Common myeloid progenitor, CD34-positive (primary cell): ENCODE measurements around the gene DPM2.

Source experiments
- CTCF ChIA-PET: fragments of 350-600 bp; sonication (Branson Sonifier 250); formaldehyde crosslinking; loops from one replicate; lab custom pipeline; 2021; ENCODE audit warnings: antibody characterized with exemption; lab: Charles Lee
- POLR2A ChIA-PET: fragments of 350-600 bp; sonication (Branson Sonifier 250); formaldehyde crosslinking; loops from one replicate; lab custom pipeline; 2021; ENCODE audit warnings: antibody characterized with exemption; lab: Charles Lee
- DNase-seq, 3 donors: peaks; one replicate each; pipeline versions ENCODE4 v3.0.0 to v3.0.0-alpha.2; 2013
- H3K27ac ChIP-seq, 2 experiments: 1 replicate in 1 of 2; 2 replicates in 1 of 2; pipeline ENCODE4 v1.7.0; 2013; ENCODE audit warnings: inconsistent platforms in 2 of 2, low read length in 2 of 2, mild to moderate bottlenecking in 2 of 2, low read depth in 1 of 2, moderate library complexity in 1 of 2; ENCODE audit not compliant: severe bottlenecking in 2 of 2, insufficient read depth in 1 of 2, poor library complexity in 1 of 2
- H3K27me3 ChIP-seq, 5 experiments: replicated peaks in 2 of 5; 1 replicate in 3 of 5; 2 replicates in 2 of 5; pipeline versions ENCODE4 v1.6.1 to v1.7.0; 2013; ENCODE audit warnings: low read length in 4 of 5, mild to moderate bottlenecking in 2 of 5, moderate library complexity in 2 of 5, inconsistent platforms in 1 of 5; ENCODE audit not compliant: insufficient read depth in 5 of 5, control insufficient read depth in 4 of 5
- H3K36me3 ChIP-seq, 4 experiments: 1 replicate in 2 of 4; 2 replicates in 2 of 4; pipeline versions ENCODE4 v1.6.1 to v1.7.0; 2013; ENCODE audit warnings: low read length in 3 of 4, control low read depth in 1 of 4, mild to moderate bottlenecking in 1 of 4; ENCODE audit not compliant: control insufficient read depth in 4 of 4, insufficient read depth in 4 of 4
- H3K4me1 ChIP-seq, 4 experiments: 1 replicate in 3 of 4; 2 replicates in 1 of 4; pipeline versions ENCODE4 v1.6.1 to v1.7.1; 2013; ENCODE audit warnings: low read length in 3 of 4, mild to moderate bottlenecking in 3 of 4, control low read depth in 1 of 4, inconsistent platforms in 1 of 4, moderate library complexity in 1 of 4; ENCODE audit not compliant: control insufficient read depth in 4 of 4, insufficient read depth in 4 of 4; ENCODE audit errors: control extremely low read depth in 1 of 4
- H3K4me3 ChIP-seq, 7 experiments: 1 replicate in 4 of 7; 2 replicates in 3 of 7; pipeline versions ENCODE4 v1.5.1 to v1.7.0; 2013; ENCODE audit warnings: mild to moderate bottlenecking in 7 of 7, low read length in 6 of 7, moderate library complexity in 6 of 7, inconsistent platforms in 2 of 7, low read depth in 2 of 7, control low read depth in 1 of 7; ENCODE audit not compliant: insufficient read depth in 4 of 7, control insufficient read depth in 1 of 7; ENCODE audit errors: extremely low read depth in 1 of 7
- H3K9me3 ChIP-seq, 5 experiments: 1 replicate in 4 of 5; 2 replicates in 1 of 5; pipeline versions ENCODE4 v1.6.1 to v1.7.1; 2013; ENCODE audit warnings: low read length in 4 of 5, mild to moderate bottlenecking in 2 of 5, inconsistent platforms in 1 of 5, low read depth in 1 of 5, moderate library complexity in 1 of 5; ENCODE audit not compliant: control insufficient read depth in 4 of 5, insufficient read depth in 2 of 5; ENCODE audit errors: control extremely low read depth in 1 of 5
- WGBS: methylation state at CpG from one replicate; pipeline ENCODE4 v1.1.5; 2013; ENCODE audit not compliant: insufficient coverage; 5-methylcytosine and 5-hydroxymethylcytosine counted together

The DPM2 gene

DNA sequence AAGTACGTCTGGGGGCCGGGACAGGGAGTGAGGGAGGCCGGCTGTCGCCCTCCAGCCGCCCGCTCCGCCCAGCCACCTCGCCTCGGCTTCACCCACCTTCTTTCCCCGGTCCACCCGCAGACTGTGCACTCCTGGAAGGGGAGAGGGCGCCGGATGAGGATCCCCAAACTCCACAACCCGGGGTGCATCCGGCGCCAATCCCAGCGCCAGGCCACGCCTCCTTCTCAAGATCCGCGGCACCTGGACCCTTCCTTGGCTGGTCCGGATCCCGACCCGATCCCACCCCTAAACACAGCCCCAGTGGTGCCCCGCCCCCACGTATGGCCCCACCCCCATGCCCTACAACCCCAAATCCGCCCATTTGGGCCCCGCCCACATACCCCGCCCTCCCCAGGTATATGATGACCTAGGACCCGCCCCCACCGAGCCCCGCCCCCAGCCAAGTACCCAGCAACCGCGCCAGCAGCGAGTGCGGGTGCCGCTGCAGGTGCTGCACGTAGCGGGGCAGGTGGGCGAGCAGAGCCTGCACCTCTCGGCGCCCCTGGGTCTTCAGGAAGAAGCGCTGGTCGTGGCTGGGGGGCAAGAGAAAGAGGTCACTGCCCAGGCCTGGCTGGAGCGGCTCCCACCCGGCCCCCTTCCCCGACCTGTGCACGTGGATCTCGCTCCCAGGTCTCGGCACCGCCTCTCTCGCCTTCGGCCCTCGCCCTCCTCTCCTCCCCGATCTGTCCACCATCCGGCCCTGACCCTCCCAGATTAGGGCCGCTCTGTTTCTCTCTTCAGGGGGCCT, 10.3 kb downstream of the DPM2 start:
- DNase-seq = peak in 1 of 3 donors; percentile 37
- peaks cover 0 to 30% (median 28%) of the 10 kb centered on the region in 4 experiments for H3K4me1 ChIP-seq
- no peak overlapping the region for H3K27ac ChIP-seq
- H3K36me3 ChIP-seq = no peaks in the 10 kb centered on the region
- no peaks in the 10 kb centered on the region for H3K9me3 ChIP-seq
- peaks cover 0 to 64% (median 27%) of the 10 kb centered on the region in 5 experiments for H3K27me3 ChIP-seq
- WGBS = 2% methylated on average over 34 of the region's 56 CpGs
- ChIA-PET CTCF (interaction anchor here (0.6 to 0.8 kb wide), 2 partner anchors 16 to 478 kb away, joined by 3 read pairs; no protein-coding TSS in a partner anchor), POLR2A (no interaction called here)
- peak overlapping the region in 4 of 7 experiments; percentile 26 to 59 (median 55) for H3K4me3 ChIP-seq

GRCh38 chr9:127926906-127927200, 10.8 kb downstream of the DPM2 start:
- DNase-seq = no peak
- Histone ChIP-seq H3K4me3 (peak overlapping the region in 4 of 7 experiments; percentile 26 to 59 (median 55)), H3K27me3 (peaks cover 0 to 64% (median 27%) of the 10 kb centered on the region in 5 experiments), H3K36me3 (no peaks in the 10 kb centered on the region), H3K4me1 (peaks cover 0 to 34% (median 31%) of the 10 kb centered on the region in 4 experiments), H3K27ac (no peak overlapping the region), H3K9me3 (no peaks in the 10 kb centered on the region)
- WGBS = 7% methylated on average over 19 of the region's 19 CpGs
- POLR2A ChIA-PET = no interaction called here
- CTCF ChIA-PET = interaction anchor here (0.6 kb wide), 1 partner anchor 477 kb away, joined by 3 read pairs; no protein-coding TSS in a partner anchor

DNA sequence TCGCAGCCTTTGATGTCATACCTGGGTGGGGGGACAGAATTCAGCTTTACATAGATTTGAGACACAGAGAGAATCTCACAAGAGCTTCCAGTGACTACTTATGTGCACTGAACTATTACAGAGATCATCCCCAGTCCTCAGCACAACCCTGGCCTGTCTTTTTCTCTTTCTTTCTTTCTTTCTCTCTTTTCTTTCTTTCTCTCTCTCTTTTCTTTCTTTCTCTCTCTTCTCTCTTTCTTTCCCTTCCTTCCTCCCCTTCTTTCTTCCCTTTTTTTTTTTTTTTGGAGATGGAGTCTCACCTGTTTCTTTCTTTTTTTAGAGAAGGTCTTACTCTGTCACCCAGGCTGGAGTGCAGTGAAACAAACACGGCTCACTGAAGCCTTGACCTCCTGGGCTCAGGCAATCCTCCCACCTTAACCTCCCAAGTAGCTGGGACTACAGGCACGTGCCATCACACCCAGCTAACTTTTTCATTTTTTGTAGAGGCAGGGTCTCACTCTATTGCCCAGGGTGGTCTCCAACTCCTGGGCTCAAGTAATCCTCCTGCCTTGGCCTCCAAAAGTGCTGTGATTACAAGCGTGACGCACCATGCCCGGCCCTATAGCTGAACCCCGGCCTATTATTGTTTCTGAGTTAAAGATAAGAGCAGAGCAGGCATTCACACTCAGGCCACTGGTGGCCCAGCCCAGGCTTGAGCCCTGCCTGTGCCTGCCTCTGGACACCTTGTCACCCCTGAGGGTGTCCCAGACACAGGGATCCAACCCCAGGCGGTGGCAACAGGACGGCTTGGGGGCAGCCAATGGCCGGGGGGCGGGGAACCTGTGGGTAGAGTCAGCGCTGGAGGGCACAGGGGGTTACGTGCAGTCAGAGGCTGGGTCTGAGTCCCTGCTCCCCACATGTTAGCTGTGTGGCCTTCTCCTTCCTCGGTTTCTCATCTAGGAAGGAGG, 11.4 kb downstream of the DPM2 start:
- Histone ChIP-seq H3K9me3 (no peaks in the 10 kb centered on the region), H3K27me3 (peaks cover 0 to 64% (median 27%) of the 10 kb centered on the region in 5 experiments), H3K4me3 (peak overlapping the region in 2 of 7 experiments; percentile 53 to 59), H3K36me3 (no peaks in the 10 kb centered on the region), H3K4me1 (peaks cover 0 to 37% (median 33%) of the 10 kb centered on the region in 4 experiments), H3K27ac (no peak overlapping the region)
- DNase-seq = no peak
- WGBS = 72% methylated on average over 13 of the region's 14 CpGs
- ChIA-PET CTCF (interaction anchor here (0.6 kb wide), 1 partner anchor 476 kb away, joined by 3 read pairs; no protein-coding TSS in a partner anchor), POLR2A (no interaction called here)

DNA sequence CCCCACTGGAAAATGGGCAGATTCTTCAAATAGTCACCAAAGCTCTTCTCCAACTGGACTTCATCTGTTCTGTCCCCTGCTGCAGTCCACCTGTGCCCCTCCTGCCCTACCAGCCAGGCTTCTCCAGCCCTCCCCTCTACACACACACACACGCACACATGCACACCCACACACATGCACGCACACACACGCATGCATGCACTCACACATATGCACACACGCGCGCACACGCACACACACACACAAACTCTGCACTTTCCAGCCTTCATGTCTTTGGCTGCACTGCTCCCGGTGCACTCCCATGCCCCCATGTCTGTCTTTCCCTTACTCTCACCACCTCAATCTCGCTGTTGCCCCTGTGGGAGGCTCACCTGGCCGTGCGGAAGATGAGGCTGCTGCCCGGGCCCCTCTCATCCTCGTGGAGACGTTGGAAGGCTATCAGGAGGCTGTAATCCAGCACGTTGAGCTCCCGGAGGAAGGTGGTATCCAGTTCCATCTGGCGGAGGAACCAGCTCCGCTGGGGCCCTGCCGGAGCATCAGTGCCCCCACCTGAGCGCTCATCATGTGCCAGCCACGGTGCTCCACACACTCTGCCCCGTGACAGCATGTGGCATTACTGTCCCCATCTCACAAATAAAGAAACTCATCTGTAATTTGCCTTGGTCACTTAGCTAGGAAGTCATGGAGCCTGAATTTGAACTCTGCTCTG, 12.8 kb downstream of the DPM2 start:
- WGBS = 97% methylated on average over 13 of the region's 22 CpGs
- POLR2A ChIA-PET = no interaction called here
- H3K27me3 ChIP-seq = peaks cover 0 to 57% (median 27%) of the 10 kb centered on the region in 5 experiments
- H3K4me1 ChIP-seq = peaks cover 0 to 28% (median 22%) of the 10 kb centered on the region in 4 experiments
- no peak overlapping the region for H3K27ac ChIP-seq
- CTCF ChIA-PET = interaction anchor here (0.9 to 5.7 kb wide), 5 partner anchors 12 to 421 kb away, joined by 3 to 41 read pairs (median 3); no protein-coding TSS in a partner anchor
- DNase-seq = no peak
- H3K4me3 ChIP-seq = no peak overlapping the region
- no peaks in the 10 kb centered on the region for H3K9me3 ChIP-seq
- H3K36me3 ChIP-seq = no peaks in the 10 kb centered on the region

- no peak overlapping the region for H3K27ac ChIP-seq
- 86% methylated on average over 8 of the region's 8 CpGs for WGBS
- DNase-seq = no peak
Observed at GRCh38 chr9:127923771-127924170, 13.9 kb downstream of the DPM2 start.

GRCh38 chr9:127923046-127923445, 14.6 kb downstream of the DPM2 start:
- Histone ChIP-seq H3K36me3 (no peaks in the 10 kb centered on the region), H3K27me3 (peaks cover 0 to 39% (median 15%) of the 10 kb centered on the region in 5 experiments), H3K27ac (no peak overlapping the region), H3K9me3 (no peaks in the 10 kb centered on the region), H3K4me1 (peaks cover 0 to 37% (median 34%) of the 10 kb centered on the region in 4 experiments), H3K4me3 (no peak overlapping the region)
- ChIA-PET POLR2A (no interaction called here), CTCF (interaction anchor here (1.0 to 5.7 kb wide), 10 partner anchors 15 to 334 kb away, joined by 3 to 41 read pairs (median 6); no protein-coding TSS in a partner anchor)
- WGBS = 70% methylated on average over 2 of the region's 6 CpGs
- no peak for DNase-seq

More at GRCh38 chr9:127923771-127924170, 13.9 kb downstream of the DPM2 start:
- Histone ChIP-seq H3K9me3 (no peaks in the 10 kb centered on the region), H3K4me3 (no peak overlapping the region), H3K27me3 (peaks cover 0 to 46% (median 22%) of the 10 kb centered on the region in 5 experiments), H3K36me3 (no peaks in the 10 kb centered on the region), H3K4me1 (peaks cover 0 to 33% (median 28%) of the 10 kb centered on the region in 4 experiments)
- POLR2A ChIA-PET = interaction anchor here (0.5 kb wide), 1 partner anchor 1993 kb away, joined by 5 read pairs; no protein-coding TSS in a partner anchor
- CTCF ChIA-PET = interaction anchor here (0.7 to 5.7 kb wide), 6 partner anchors 13 to 335 kb away, joined by 3 to 41 read pairs (median 4); partner anchors contain the start of gene TOR2A
